Natural killer cell (primary cell): Measurements from ENCODE around the gene ATG101. TPM values are rescaled to one million over a fixed set of nuclear protein-coding genes. Genes with fewer than 3 reads are reported as not detected.

Experiments
- ATAC-seq, 3 donors: fragments of 150-1000 bp in 2 of 3; fragments of 200-7000 bp in 1 of 3; cut with Tn5 transposase; 1 replicate in 1 of 3; 2 replicates in 2 of 3; pipeline ENCODE4 v1.10.0; 2021; ENCODE audit warnings: mild to moderate bottlenecking in 2 of 3, moderate library complexity in 2 of 3
- DNase-seq, 2 donors: peaks; one replicate each; pipeline versions ENCODE4 v3.0.0 to v3.0.0-alpha.2; 2013 to 2021; ENCODE audit warnings: mixed read lengths in 1 of 2
- H3K27ac ChIP-seq: one replicate; pipeline ENCODE4 v1.5.1; 2013; ENCODE audit warnings: mild to moderate bottlenecking, low read length
- H3K27me3 ChIP-seq: one replicate; pipeline ENCODE4 v1.6.1; 2013; ENCODE audit warnings: low read length; ENCODE audit not compliant: control insufficient read depth, insufficient read depth
- H3K36me3 ChIP-seq: one replicate; pipeline ENCODE4 v1.6.1; 2013; ENCODE audit warnings: low read length; ENCODE audit not compliant: control insufficient read depth, insufficient read depth
- H3K4me1 ChIP-seq: one replicate; pipeline ENCODE4 v1.6.1; 2013; ENCODE audit warnings: low read length; ENCODE audit not compliant: control insufficient read depth, insufficient read depth
- H3K4me3 ChIP-seq: one replicate; pipeline ENCODE4 v1.5.1; 2013; ENCODE audit warnings: low read length
- H3K9me3 ChIP-seq: one replicate; pipeline ENCODE4 v1.6.1; 2013; ENCODE audit warnings: low read length; ENCODE audit not compliant: control insufficient read depth, insufficient read depth
- H3K27ac Mint-ChIP-seq, 2 donors: one replicate each; pipeline ENCODE4 v1.8.0; 2022; ENCODE audit warnings: mild to moderate bottlenecking in 2 of 2, mixed read lengths in 2 of 2, moderate library complexity in 1 of 2
- H3K27me3 Mint-ChIP-seq, 2 donors: one replicate each; pipeline ENCODE4 v1.8.0; 2022; ENCODE audit warnings: low read depth in 2 of 2, mixed read lengths in 2 of 2
- H3K36me3 Mint-ChIP-seq: one replicate; pipeline ENCODE4 v1.8.0; 2022; ENCODE audit warnings: mixed read lengths
- H3K4me1 Mint-ChIP-seq, 2 donors: one replicate each; pipeline ENCODE4 v1.8.0; 2022; ENCODE audit warnings: mixed read lengths in 2 of 2
- H3K4me3 Mint-ChIP-seq: one replicate; pipeline ENCODE4 v1.8.0; 2022; ENCODE audit warnings: mild to moderate bottlenecking, moderate library complexity, mixed read lengths
- H3K9me3 Mint-ChIP-seq, 2 donors: one replicate each; pipeline ENCODE4 v1.8.0; 2022; ENCODE audit warnings: mixed read lengths in 2 of 2
- WGBS: methylation state at CpG from one replicate; pipeline ENCODE4 v1.1.7; 2013; ENCODE audit warnings: missing lambda C conversion rate; ENCODE audit not compliant: insufficient coverage; 5-methylcytosine and 5-hydroxymethylcytosine counted together
- intact Hi-C: fragments of 100-400 bp; cut with micrococcal nuclease; formaldehyde crosslinking; loops from one replicate; pipeline ENCODE4 v1.14.2; 2022
- total RNA-seq, 4 donors: library from RNA; stranded (reverse); fragments of 120-200 nt in 1 of 4; gene quantifications; one replicate each; pipeline versions ENCODE4 v1.2.3 to v1.2.4, GENCODE V29; 2013 to 2022
- TF ChIP-seq, protein P1 (sequence below): fragments of 200-600 bp; IDR thresholded peaks from one replicate; pipeline ENCODE4 v1.8.0; 2022; ENCODE audit warnings: antibody characterized with exemption

Gene ATG101
- total RNA-seq, 3 donors from 2014 or later (not counting 1 experiment from before 2014, with no cell fraction given) = 18.6 to 32.8 (median 23.3) TPM

DNA sequence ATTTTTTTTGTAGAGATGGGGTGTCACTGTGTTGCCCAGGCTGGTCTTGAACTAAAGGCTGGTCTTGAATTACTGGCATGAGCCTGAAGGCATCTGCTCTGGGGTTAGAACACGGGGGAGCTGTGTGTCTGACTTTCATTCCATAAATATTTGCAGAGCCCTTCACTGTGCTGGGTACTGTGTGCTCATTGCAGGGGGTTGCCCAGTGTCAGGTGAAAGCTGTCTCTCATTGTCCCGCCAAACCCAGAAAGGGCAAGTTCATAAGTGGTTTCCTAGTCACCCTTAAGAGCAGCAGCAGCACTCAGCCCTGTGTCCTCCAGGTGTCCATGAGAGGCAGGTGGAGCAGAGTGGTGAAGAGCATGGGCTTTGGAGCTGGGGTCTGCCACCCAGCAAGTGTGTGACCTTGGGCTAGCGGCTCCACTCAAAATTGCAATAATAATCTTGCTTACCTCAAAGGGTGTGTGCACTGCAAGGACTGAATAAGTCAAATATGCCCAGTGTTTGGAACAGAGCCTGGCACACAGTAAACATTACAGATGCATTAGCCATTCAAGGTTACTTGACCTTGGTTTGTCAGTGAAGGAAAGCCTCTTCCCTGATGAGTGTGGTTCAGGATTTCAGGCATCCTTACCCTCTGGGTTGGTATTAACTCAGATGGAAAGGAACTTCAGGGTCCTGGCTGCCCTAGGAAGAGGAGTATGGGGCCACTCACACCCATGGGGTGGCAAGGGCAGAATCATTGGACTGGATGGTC is 5.4 kb downstream of the ATG101 start:
- no peak for ATAC-seq
- Mint-ChIP-seq H3K27ac (no peak overlapping the region), H3K9me3 (no peaks in the 10 kb centered on the region), H3K4me3 (no peak overlapping the region), H3K36me3 (peaks cover 16% of the 10 kb centered on the region), H3K27me3 (no peaks in the 10 kb centered on the region), H3K4me1 (peaks cover 32 to 35% of the 10 kb centered on the region in 2 donors)
- intact Hi-C loops = no loop called here
- DNase-seq = no peak
- TF ChIP-seq, protein P1, sequence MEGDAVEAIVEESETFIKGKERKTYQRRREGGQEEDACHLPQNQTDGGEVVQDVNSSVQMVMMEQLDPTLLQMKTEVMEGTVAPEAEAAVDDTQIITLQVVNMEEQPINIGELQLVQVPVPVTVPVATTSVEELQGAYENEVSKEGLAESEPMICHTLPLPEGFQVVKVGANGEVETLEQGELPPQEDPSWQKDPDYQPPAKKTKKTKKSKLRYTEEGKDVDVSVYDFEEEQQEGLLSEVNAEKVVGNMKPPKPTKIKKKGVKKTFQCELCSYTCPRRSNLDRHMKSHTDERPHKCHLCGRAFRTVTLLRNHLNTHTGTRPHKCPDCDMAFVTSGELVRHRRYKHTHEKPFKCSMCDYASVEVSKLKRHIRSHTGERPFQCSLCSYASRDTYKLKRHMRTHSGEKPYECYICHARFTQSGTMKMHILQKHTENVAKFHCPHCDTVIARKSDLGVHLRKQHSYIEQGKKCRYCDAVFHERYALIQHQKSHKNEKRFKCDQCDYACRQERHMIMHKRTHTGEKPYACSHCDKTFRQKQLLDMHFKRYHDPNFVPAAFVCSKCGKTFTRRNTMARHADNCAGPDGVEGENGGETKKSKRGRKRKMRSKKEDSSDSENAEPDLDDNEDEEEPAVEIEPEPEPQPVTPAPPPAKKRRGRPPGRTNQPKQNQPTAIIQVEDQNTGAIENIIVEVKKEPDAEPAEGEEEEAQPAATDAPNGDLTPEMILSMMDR = no peak
- H3K36me3 ChIP-seq = peaks cover 48% of the 10 kb centered on the region
- no peak overlapping the region for H3K27ac ChIP-seq
- H3K27me3 ChIP-seq = no peaks in the 10 kb centered on the region
- no peaks in the 10 kb centered on the region for H3K9me3 ChIP-seq
- WGBS = 91% methylated on average over 3 of the region's 3 CpGs
- H3K4me1 ChIP-seq = peaks cover 26% of the 10 kb centered on the region
- no peak overlapping the region for H3K4me3 ChIP-seq

DNA sequence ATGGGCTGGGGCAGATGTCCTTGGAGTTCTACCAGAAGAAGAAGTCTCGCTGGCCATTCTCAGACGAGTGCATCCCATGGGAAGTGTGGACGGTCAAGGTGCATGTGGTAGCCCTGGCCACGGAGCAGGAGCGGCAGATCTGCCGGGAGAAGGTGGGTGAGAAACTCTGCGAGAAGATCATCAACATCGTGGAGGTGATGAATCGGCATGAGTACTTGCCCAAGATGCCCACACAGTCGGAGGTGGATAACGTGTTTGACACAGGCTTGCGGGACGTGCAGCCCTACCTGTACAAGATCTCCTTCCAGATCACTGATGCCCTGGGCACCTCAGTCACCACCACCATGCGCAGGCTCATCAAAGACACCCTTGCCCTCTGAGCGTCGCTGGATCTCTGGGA is 7.0 kb downstream of the ATG101 start:
- H3K36me3 Mint-ChIP-seq = peaks cover 16% of the 10 kb centered on the region
- DNase-seq = no peak
- H3K36me3 ChIP-seq = peaks cover 48% of the 10 kb centered on the region

DNA sequence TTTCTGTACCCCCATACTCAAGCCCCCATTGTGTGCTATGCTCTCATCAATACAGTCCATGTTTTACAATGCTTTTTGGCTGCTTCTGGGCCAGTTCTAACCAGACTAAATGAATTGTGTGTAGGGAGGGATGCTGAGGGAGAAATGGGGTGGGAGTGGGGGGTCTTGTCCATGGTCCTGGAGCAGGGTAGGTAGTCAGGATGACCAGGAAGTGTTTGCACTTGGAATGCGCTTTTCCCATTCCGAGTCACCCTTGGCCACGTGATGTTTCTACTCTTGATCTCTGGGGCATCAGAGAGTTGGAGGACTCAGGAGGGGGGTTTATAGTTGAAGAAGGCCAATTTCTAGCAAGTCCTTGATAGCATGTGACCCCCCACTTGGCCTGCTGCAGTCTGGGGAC is 8.5 kb downstream of the ATG101 start:
- H3K9me3 ChIP-seq = no peaks in the 10 kb centered on the region
- H3K4me3 ChIP-seq = no peak overlapping the region
- TF ChIP-seq, protein P1 = no peak
- no peaks in the 10 kb centered on the region for H3K27me3 ChIP-seq
- peaks cover 9 to 18% of the 10 kb centered on the region in 2 donors for H3K4me1 Mint-ChIP-seq
- peaks cover 44% of the 10 kb centered on the region for H3K36me3 ChIP-seq
- ATAC-seq (no peak), DNase-seq (no peak)
- H3K4me1 ChIP-seq = peaks cover 29% of the 10 kb centered on the region
- H3K36me3 Mint-ChIP-seq = peaks cover 16% of the 10 kb centered on the region
- 98% methylated on average over 3 of the region's 3 CpGs for WGBS
- no peaks in the 10 kb centered on the region for H3K27me3 Mint-ChIP-seq
- H3K9me3 Mint-ChIP-seq = no peaks in the 10 kb centered on the region
- no peak overlapping the region for H3K27ac Mint-ChIP-seq
- intact Hi-C loops = no loop called here
- H3K4me3 Mint-ChIP-seq = no peak overlapping the region
- no peak overlapping the region for H3K27ac ChIP-seq

More for the DNA sequence above, 7.0 kb downstream of the ATG101 start:
- no peak overlapping the region for H3K27ac Mint-ChIP-seq
- 97% methylated on average over 16 of the region's 16 CpGs for WGBS
- no peak overlapping the region for H3K4me3 Mint-ChIP-seq
- H3K4me1 Mint-ChIP-seq = peaks cover 20 to 24% of the 10 kb centered on the region in 2 donors
- ATAC-seq = no peak
- no peak overlapping the region for H3K4me3 ChIP-seq
- intact Hi-C loops = no loop called here
- peaks cover 24% of the 10 kb centered on the region for H3K4me1 ChIP-seq
- TF ChIP-seq, protein P1 = no peak
- H3K9me3 Mint-ChIP-seq = no peaks in the 10 kb centered on the region
- H3K27ac ChIP-seq = no peak overlapping the region
- H3K27me3 ChIP-seq = no peaks in the 10 kb centered on the region
- no peaks in the 10 kb centered on the region for H3K9me3 ChIP-seq
- H3K27me3 Mint-ChIP-seq = no peaks in the 10 kb centered on the region
